ENCODE results near the gene SLC44A5.

SLC44A5 gene

GRCh38 chr1:75345538-75346292, 265.2 kb downstream of the SLC44A5 start:
- H3K9me3 ChIP-seq (ENCODE audit: control insufficient read depth in 1 of 2, low read length in 2 of 2), result no peaks in the 10 kb centered on the region
- H3K4me1 ChIP-seq (ENCODE audit: control insufficient read depth in 1 of 2, insufficient read depth in 2 of 2, low read length in 2 of 2), result no peaks in the 10 kb centered on the region
- no peaks in the 10 kb centered on the region for H3K36me3 ChIP-seq (ENCODE audit: control insufficient read depth in 1 of 2, insufficient read depth in 2 of 2, low read length in 2 of 2)
- H3K27me3 ChIP-seq (ENCODE audit: control insufficient read depth in 1 of 2, insufficient read depth in 2 of 2, low read length in 2 of 2), result no peaks in the 10 kb centered on the region
- H3K9ac ChIP-seq (ENCODE audit: low read depth in 1 of 2, low read length in 2 of 2), result no peak overlapping the region
- no peak overlapping the region for H3K27ac ChIP-seq (ENCODE audit: low read depth, low read length)
- no peak overlapping the region for H3K4me3 ChIP-seq (ENCODE audit: low read depth in 1 of 2, low read length in 2 of 2)

- no peaks in the 10 kb centered on the region for H3K36me3 ChIP-seq (ENCODE audit: control insufficient read depth in 1 of 2, insufficient read depth in 2 of 2, low read length in 2 of 2)
- H3K4me1 ChIP-seq (ENCODE audit: control insufficient read depth in 1 of 2, insufficient read depth in 2 of 2, low read length in 2 of 2), result no peaks in the 10 kb centered on the region
- H3K4me3 ChIP-seq (ENCODE audit: low read depth in 1 of 2, low read length in 2 of 2), result no peak overlapping the region
- H3K9ac ChIP-seq (ENCODE audit: low read depth in 1 of 2, low read length in 2 of 2), result no peak overlapping the region
- H3K27ac ChIP-seq (ENCODE audit: low read depth, low read length), result no peak overlapping the region
- no peaks in the 10 kb centered on the region for H3K9me3 ChIP-seq (ENCODE audit: control insufficient read depth in 1 of 2, low read length in 2 of 2)
- H3K27me3 ChIP-seq (ENCODE audit: control insufficient read depth in 1 of 2, insufficient read depth in 2 of 2, low read length in 2 of 2), result no peaks in the 10 kb centered on the region
These were observed 268.1 kb downstream of the SLC44A5 start for GRCh38 chr1:75342786-75343185.

- no peak overlapping the region for H3K9ac ChIP-seq (ENCODE audit: low read depth in 1 of 2, low read length in 2 of 2)
- no peak overlapping the region for H3K27ac ChIP-seq (ENCODE audit: low read depth, low read length)
- no peaks in the 10 kb centered on the region for H3K36me3 ChIP-seq (ENCODE audit: control insufficient read depth in 1 of 2, insufficient read depth in 2 of 2, low read length in 2 of 2)
- H3K9me3 ChIP-seq (ENCODE audit: control insufficient read depth in 1 of 2, low read length in 2 of 2), result no peaks in the 10 kb centered on the region
- H3K4me1 ChIP-seq (ENCODE audit: control insufficient read depth in 1 of 2, insufficient read depth in 2 of 2, low read length in 2 of 2), result no peaks in the 10 kb centered on the region
- no peaks in the 10 kb centered on the region for H3K27me3 ChIP-seq (ENCODE audit: control insufficient read depth in 1 of 2, insufficient read depth in 2 of 2, low read length in 2 of 2)
- H3K4me3 ChIP-seq (ENCODE audit: low read depth in 1 of 2, low read length in 2 of 2), result no peak overlapping the region
These were observed 269.4 kb downstream of the SLC44A5 start for GRCh38 chr1:75341537-75341936.

GRCh38 chr1:75338616-75339483, 272.1 kb downstream of the SLC44A5 start:
- Histone ChIP-seq H3K27me3 (ENCODE audit: control insufficient read depth in 1 of 2, insufficient read depth in 2 of 2, low read length in 2 of 2) (no peaks in the 10 kb centered on the region), H3K4me1 (ENCODE audit: control insufficient read depth in 1 of 2, insufficient read depth in 2 of 2, low read length in 2 of 2) (no peaks in the 10 kb centered on the region), H3K36me3 (ENCODE audit: control insufficient read depth in 1 of 2, insufficient read depth in 2 of 2, low read length in 2 of 2) (no peaks in the 10 kb centered on the region), H3K9ac (ENCODE audit: low read depth in 1 of 2, low read length in 2 of 2) (no peak overlapping the region), H3K27ac (ENCODE audit: low read depth, low read length) (no peak overlapping the region), H3K4me3 (ENCODE audit: low read depth in 1 of 2, low read length in 2 of 2) (no peak overlapping the region), H3K9me3 (ENCODE audit: control insufficient read depth in 1 of 2, low read length in 2 of 2) (no peaks in the 10 kb centered on the region)

GRCh38 chr1:75334876-75335389, 276.0 kb downstream of the SLC44A5 start:
- no peaks in the 10 kb centered on the region for H3K27me3 ChIP-seq (ENCODE audit: control insufficient read depth in 1 of 2, insufficient read depth in 2 of 2, low read length in 2 of 2)
- H3K4me1 ChIP-seq (ENCODE audit: control insufficient read depth in 1 of 2, insufficient read depth in 2 of 2, low read length in 2 of 2), result no peaks in the 10 kb centered on the region
- no peaks in the 10 kb centered on the region for H3K9me3 ChIP-seq (ENCODE audit: control insufficient read depth in 1 of 2, low read length in 2 of 2)
- H3K36me3 ChIP-seq (ENCODE audit: control insufficient read depth in 1 of 2, insufficient read depth in 2 of 2, low read length in 2 of 2), result no peaks in the 10 kb centered on the region
- no peak overlapping the region for H3K4me3 ChIP-seq (ENCODE audit: low read depth in 1 of 2, low read length in 2 of 2)
- H3K9ac ChIP-seq (ENCODE audit: low read depth in 1 of 2, low read length in 2 of 2), result no peak overlapping the region
- H3K27ac ChIP-seq (ENCODE audit: low read depth, low read length), result no peak overlapping the region

- Histone ChIP-seq H3K4me3 (ENCODE audit: low read depth in 1 of 2, low read length in 2 of 2) (no peak overlapping the region), H3K4me1 (ENCODE audit: control insufficient read depth in 1 of 2, insufficient read depth in 2 of 2, low read length in 2 of 2) (no peaks in the 10 kb centered on the region), H3K27ac (ENCODE audit: low read depth, low read length) (no peak overlapping the region), H3K9ac (ENCODE audit: low read depth in 1 of 2, low read length in 2 of 2) (no peak overlapping the region), H3K36me3 (ENCODE audit: control insufficient read depth in 1 of 2, insufficient read depth in 2 of 2, low read length in 2 of 2) (no peaks in the 10 kb centered on the region), H3K27me3 (ENCODE audit: control insufficient read depth in 1 of 2, insufficient read depth in 2 of 2, low read length in 2 of 2) (no peaks in the 10 kb centered on the region), H3K9me3 (ENCODE audit: control insufficient read depth in 1 of 2, low read length in 2 of 2) (no peaks in the 10 kb centered on the region)
These were observed 280.3 kb downstream of the SLC44A5 start for GRCh38 chr1:75330624-75331023.

GRCh38 chr1:75328691-75329090, 282.2 kb downstream of the SLC44A5 start:
- Histone ChIP-seq H3K9me3 (ENCODE audit: control insufficient read depth in 1 of 2, low read length in 2 of 2) (no peaks in the 10 kb centered on the region), H3K27ac (ENCODE audit: low read depth, low read length) (no peak overlapping the region), H3K27me3 (ENCODE audit: control insufficient read depth in 1 of 2, insufficient read depth in 2 of 2, low read length in 2 of 2) (no peaks in the 10 kb centered on the region), H3K4me1 (ENCODE audit: control insufficient read depth in 1 of 2, insufficient read depth in 2 of 2, low read length in 2 of 2) (no peaks in the 10 kb centered on the region), H3K36me3 (ENCODE audit: control insufficient read depth in 1 of 2, insufficient read depth in 2 of 2, low read length in 2 of 2) (no peaks in the 10 kb centered on the region), H3K4me3 (ENCODE audit: low read depth in 1 of 2, low read length in 2 of 2) (no peak overlapping the region), H3K9ac (ENCODE audit: low read depth in 1 of 2, low read length in 2 of 2) (no peak overlapping the region)

- Histone ChIP-seq H3K36me3 (ENCODE audit: control insufficient read depth in 1 of 2, insufficient read depth in 2 of 2, low read length in 2 of 2) (no peaks in the 10 kb centered on the region), H3K27ac (ENCODE audit: low read depth, low read length) (no peak overlapping the region), H3K9ac (ENCODE audit: low read depth in 1 of 2, low read length in 2 of 2) (no peak overlapping the region), H3K4me1 (ENCODE audit: control insufficient read depth in 1 of 2, insufficient read depth in 2 of 2, low read length in 2 of 2) (no peaks in the 10 kb centered on the region), H3K4me3 (ENCODE audit: low read depth in 1 of 2, low read length in 2 of 2) (no peak overlapping the region), H3K27me3 (ENCODE audit: control insufficient read depth in 1 of 2, insufficient read depth in 2 of 2, low read length in 2 of 2) (no peaks in the 10 kb centered on the region), H3K9me3 (ENCODE audit: control insufficient read depth in 1 of 2, low read length in 2 of 2) (no peaks in the 10 kb centered on the region)
These were observed 283.5 kb downstream of the SLC44A5 start for GRCh38 chr1:75327395-75327794.

GRCh38 chr1:75317976-75318375, 292.9 kb downstream of the SLC44A5 start:
- Histone ChIP-seq H3K27me3 (ENCODE audit: control insufficient read depth in 1 of 2, insufficient read depth in 2 of 2, low read length in 2 of 2) (no peaks in the 10 kb centered on the region), H3K36me3 (ENCODE audit: control insufficient read depth in 1 of 2, insufficient read depth in 2 of 2, low read length in 2 of 2) (no peaks in the 10 kb centered on the region), H3K9ac (ENCODE audit: low read depth in 1 of 2, low read length in 2 of 2) (no peak overlapping the region), H3K9me3 (ENCODE audit: control insufficient read depth in 1 of 2, low read length in 2 of 2) (no peaks in the 10 kb centered on the region), H3K4me3 (ENCODE audit: low read depth in 1 of 2, low read length in 2 of 2) (no peak overlapping the region), H3K27ac (ENCODE audit: low read depth, low read length) (no peak overlapping the region), H3K4me1 (ENCODE audit: control insufficient read depth in 1 of 2, insufficient read depth in 2 of 2, low read length in 2 of 2) (no peaks in the 10 kb centered on the region)

GRCh38 chr1:75316230-75316629, 294.7 kb downstream of the SLC44A5 start:
- H3K9me3 ChIP-seq (ENCODE audit: control insufficient read depth in 1 of 2, low read length in 2 of 2), result no peaks in the 10 kb centered on the region
- no peaks in the 10 kb centered on the region for H3K36me3 ChIP-seq (ENCODE audit: control insufficient read depth in 1 of 2, insufficient read depth in 2 of 2, low read length in 2 of 2)
- H3K9ac ChIP-seq (ENCODE audit: low read depth in 1 of 2, low read length in 2 of 2), result no peak overlapping the region
- no peaks in the 10 kb centered on the region for H3K4me1 ChIP-seq (ENCODE audit: control insufficient read depth in 1 of 2, insufficient read depth in 2 of 2, low read length in 2 of 2)
- H3K27me3 ChIP-seq (ENCODE audit: control insufficient read depth in 1 of 2, insufficient read depth in 2 of 2, low read length in 2 of 2), result no peaks in the 10 kb centered on the region
- no peak overlapping the region for H3K27ac ChIP-seq (ENCODE audit: low read depth, low read length)
- no peak overlapping the region for H3K4me3 ChIP-seq (ENCODE audit: low read depth in 1 of 2, low read length in 2 of 2)

All from duodenal mucosa (tissue), 2 donors.